Glomerular endothelial cell (primary cell): Measurements from ENCODE around the gene TOX3. TPM values are rescaled to one million over a fixed set of nuclear protein-coding genes. Genes with fewer than 3 reads are reported as not detected.

Experiments used
- DNase-seq: peaks from one replicate; pipeline ENCODE4 v3.0.0-alpha.2; 2011; ENCODE audit warnings: low read depth, low spot score; ENCODE audit errors: extremely low read depth
- total RNA-seq: library from RNA; depleted of rRNA; stranded (reverse); fragments of >200 nt; gene quantifications from 2 replicates; pipeline ENCODE4 v1.2.3, GENCODE V29; 2015

The TOX3 gene
- total RNA-seq, 1 donor from 2014 or later = not detected

DNA sequence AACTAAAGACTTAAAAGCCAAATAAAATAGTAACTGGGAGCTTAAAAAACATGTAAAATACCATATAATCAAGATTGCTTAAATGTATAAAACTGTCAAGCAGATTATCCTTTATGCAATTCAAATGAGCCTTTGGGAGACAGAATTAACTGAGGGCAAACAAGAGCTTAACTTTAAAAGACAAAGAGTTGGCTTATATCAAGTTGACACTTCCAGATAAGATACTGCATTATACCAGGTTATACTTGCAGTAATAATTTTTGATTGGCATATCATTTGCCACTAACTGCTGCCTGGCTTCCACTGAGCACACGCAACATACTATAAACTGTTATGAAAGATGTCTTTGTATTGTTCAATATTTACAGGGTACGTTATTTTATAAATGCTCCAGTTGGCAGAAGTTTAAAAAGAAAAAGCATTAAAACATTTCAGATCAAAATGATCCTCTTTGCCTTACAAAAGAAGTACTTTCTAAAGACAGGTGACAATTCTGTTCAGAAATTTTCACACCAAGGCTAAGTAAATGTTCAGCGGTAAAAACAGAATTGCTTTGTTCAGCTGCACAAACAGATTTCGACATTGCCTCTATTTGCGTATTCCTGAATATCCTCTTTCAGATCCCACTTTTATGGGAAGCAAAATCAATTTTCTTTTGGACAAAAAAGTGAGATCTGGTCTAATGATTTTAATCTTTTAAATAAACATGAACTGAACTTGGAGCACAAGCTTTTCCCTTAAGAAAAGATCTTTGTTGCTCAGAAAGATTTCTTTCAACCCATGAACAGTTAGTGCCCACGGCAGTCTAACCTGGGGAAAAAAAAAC, 50.7 kb downstream of the TOX3 start:
- no peak for DNase-seq

- no peak for DNase-seq
Measured at GRCh38 chr16:52494621-52495020, 52.3 kb downstream of the TOX3 start.

DNA sequence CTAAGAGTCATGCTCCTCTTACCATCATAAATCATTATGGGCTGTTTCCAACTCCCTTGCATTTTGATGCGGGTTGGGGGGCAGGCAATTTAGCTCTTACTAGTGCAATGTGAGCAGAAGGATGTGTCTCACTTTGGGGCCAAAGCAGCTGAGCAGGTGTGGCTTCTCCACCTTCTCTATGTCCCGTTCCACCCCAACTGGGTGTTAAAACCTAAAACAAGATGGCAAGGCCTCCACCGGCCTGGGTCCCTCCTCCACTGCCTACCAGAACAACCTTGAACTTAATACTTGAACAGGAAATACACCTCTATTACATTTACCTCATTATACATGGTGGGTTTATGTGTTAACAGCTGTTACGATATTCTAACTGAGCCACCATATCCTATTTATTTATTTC, 52.8 kb downstream of the TOX3 start:
- DNase-seq = no peak

DNA sequence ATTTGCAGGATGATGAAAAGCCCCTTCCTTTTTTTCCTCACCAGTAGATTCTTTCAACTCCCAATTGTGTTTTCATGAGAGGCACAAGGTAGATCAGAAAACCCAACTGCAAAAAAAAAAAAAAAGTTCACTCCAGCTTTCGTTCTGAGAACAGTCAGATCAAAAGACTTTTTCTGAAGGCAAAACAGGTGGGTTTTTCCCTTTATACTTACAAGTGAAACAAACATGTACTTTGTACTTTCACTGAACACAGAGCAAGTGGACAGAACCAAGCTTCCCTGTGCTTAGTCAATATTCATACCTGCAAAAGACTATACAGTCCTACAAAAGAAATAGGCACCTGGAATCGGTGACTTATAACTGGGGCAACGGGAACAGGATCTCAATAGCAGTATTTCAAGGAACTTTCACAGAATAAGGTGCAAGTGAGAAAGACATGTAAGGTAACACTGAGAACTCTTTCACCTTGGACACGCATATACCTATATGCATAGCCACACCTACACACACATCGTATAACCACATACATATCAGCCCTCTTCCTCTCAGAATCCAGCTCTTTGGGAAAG, 54.1 kb downstream of the TOX3 start:
- DNase-seq = no peak

- no peak for DNase-seq
Measured at GRCh38 chr16:52491216-52491615, 55.7 kb downstream of the TOX3 start.

DNA sequence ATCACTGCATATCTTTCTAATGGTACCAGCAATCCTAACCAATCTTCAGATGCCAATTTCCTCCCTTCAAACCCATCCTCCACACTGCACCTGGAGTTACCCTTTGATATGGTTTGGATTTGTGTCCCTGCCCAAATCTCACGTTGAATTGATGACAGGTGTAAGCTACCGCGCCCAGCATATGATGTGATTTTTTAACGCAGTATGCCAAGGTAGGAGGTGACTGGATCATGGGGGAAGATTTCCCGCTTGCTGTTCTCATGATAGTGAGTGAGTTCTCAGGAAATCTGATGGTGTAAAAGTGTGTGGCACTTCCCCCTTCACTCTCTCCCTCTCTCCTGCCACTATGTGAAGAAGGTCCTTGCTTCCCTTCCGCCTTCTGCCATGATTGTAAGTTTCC, 57.0 kb downstream of the TOX3 start:
- DNase-seq = no peak

- DNase-seq = no peak
Measured at GRCh38 chr16:52488837-52489289, 58.1 kb downstream of the TOX3 start.

- no peak for DNase-seq
Measured at GRCh38 chr16:52487849-52488457, 59.0 kb downstream of the TOX3 start.

- no peak for DNase-seq
Measured at GRCh38 chr16:52480237-52480636, 66.7 kb downstream of the TOX3 start.

DNA sequence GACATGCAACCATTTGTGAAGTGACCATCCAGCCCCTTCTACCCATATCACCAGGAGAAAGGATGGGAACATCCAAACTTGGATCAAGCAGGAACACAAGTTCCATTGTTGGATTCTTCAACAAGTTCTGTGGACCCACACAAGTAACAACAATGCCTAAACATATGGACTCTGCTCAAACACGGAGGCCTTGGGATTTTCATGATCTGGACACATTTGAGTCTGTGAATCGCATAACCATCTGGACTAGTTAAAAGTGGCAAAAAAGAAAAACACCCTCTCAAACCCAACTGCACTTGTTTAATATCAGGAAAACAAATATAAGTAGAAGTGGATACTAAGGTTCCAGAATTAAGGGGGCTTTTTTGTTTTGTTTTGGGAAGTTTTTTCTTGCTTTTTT, 70.8 kb downstream of the TOX3 start:
- no peak for DNase-seq

DNA sequence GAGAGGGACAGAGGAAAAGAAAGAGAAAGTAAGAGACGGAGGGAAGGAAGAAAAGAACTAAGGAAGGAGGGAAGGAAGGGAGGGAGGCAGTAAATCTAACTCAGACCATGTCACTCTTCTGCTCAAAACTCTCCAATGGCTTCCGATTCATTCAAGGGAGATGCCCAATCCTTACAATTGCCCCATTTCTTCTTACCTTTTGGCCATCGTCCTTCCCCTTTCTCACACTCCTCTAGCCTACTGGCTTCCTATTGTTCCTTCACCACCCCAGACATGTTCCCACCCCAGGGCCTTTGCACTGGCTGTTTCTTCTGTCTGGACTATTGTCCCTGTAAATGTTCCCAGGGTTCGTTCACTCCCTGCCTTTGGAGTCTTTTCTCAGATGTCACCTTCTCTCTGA, 72.3 kb downstream of the TOX3 start:
- no peak for DNase-seq

DNA sequence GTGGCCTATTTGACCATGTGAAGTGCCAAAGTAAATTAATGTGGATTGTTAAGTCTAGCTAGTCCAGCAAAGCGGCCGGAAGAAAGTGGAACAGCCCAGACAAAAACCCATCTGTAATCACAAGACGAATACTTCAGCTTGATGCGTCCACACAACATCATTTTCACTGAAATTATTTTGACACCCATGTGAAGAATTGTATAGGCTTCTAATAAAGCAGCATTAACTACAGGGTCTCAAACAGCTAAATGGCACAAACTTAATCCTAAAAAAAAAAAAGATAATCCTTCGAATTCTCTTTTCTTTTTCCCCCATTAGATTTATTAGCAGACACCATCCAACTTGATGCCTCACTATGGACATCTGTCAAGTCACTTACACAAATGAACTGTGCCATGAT, 73.8 kb downstream of the TOX3 start:
- no peak for DNase-seq

- DNase-seq = no peak
Measured at GRCh38 chr16:52471650-52472370, 75.1 kb downstream of the TOX3 start.

GRCh38 chr16:52470585-52470984, 76.4 kb downstream of the TOX3 start:
- no peak for DNase-seq

- DNase-seq = no peak
Measured at GRCh38 chr16:52469775-52470174, 77.2 kb downstream of the TOX3 start.

DNA sequence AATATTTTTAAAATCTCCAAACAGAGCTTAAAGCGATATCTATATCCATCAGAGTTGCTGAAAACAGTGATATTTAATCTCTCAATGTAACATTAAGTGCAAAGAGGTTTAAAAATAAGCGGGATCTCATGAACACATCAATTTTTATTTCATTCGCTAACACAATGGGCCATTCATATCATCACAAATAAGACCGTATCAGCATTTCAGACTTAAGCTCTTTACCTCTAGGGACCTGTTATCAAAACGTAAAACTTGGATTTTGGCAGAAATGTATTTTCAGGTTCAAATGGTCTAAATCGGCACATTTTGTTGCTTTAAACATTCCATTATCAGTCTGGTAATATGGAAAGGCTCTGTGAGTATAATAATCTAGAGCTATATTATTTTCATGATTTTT, 77.9 kb downstream of the TOX3 start:
- DNase-seq = no peak

DNA sequence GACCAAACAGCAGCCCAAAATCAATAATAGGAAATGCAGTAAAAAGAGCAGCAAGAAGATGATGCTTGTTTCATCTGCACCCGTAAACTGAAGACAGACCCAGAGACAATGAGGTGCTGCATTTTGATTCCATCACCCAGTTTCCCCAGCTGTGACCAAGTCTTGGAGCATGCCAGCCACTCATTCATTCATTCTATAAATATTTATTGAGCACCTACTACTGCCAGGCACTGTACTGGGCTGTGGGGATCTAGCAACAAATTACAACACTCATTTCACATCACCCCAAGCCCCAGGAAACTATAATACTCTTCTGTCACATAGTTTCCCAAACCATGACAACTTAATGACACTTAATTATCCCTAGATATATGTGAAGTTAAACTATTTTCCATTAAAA, 79.2 kb downstream of the TOX3 start:
- DNase-seq = no peak

DNA sequence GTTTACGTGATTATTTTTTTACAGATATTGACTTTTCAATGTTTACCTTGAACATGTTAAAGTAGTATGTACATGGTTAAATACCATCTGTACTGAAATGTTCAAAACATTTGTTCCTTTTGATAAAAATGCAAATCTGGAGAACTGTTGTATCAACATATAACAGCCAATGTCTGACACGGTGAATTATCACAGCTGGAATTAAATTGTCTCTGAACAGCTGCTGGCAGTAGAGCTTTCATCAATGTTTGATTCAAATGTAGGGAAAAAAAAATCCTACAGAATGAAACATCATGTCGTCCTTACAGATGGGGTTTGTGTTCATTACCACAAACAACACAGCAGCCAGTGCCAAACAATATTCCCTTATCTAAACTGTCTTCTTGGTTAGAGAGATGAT, 79.9 kb downstream of the TOX3 start:
- DNase-seq = no peak

- DNase-seq = no peak
Measured at GRCh38 chr16:52465711-52466267, 81.2 kb downstream of the TOX3 start.

GRCh38 chr16:52463904-52464303, 83.0 kb downstream of the TOX3 start:
- DNase-seq = no peak

- DNase-seq = no peak
Measured at GRCh38 chr16:52462816-52463215, 84.1 kb downstream of the TOX3 start.
